ENCODE results near the gene KCNT2. TPM values are rescaled to one million over a fixed set of nuclear protein-coding genes. Genes with fewer than 3 reads are reported as not detected.

The KCNT2 gene
- total RNA-seq, 1 donor from 2014 or later = 29.8 TPM

DNA sequence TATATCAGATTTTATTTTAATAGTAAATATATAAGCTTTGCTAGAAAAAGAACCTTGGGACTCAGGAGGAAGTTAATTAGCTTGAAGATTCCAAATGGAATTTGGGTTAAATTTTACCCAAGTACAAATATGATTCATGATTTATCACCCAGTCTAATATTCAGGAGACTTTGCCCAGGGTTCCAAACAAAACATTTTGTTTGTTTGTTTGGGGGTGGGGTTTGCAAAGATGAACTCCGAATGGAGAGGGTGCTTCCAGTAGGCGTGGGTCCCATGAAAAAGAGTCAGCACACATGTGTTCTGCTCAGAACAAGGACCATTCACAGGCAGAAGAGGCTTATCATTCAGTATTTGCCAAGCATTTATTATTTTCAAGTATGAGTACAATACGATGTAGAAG, 23.5 kb downstream of the KCNT2 start:
- Mint-ChIP-seq H3K27ac (no peak overlapping the region), H3K4me1 (no peaks in the 10 kb centered on the region), H3K27me3 (ENCODE audit: insufficient read depth, low read depth) (no peaks in the 10 kb centered on the region), H3K4me3 (no peak overlapping the region), H3K36me3 (peaks cover 7% of the 10 kb centered on the region), H3K9me3 (no peaks in the 10 kb centered on the region)
- no peaks in the 10 kb centered on the region for H3K27me3 ChIP-seq
- TF ChIP-seq EZH2phosphoT487 (IDR thresholded peaks at IDR 0.05) = no peak
- H3K4me1 ChIP-seq = no peaks in the 10 kb centered on the region
- H3K27ac ChIP-seq = no peak overlapping the region
- peaks cover 4% of the 10 kb centered on the region for H3K36me3 ChIP-seq
- H3K9me3 ChIP-seq (ENCODE audit: low read depth) = no peaks in the 10 kb centered on the region
- H3F3A ChIP-seq (ENCODE audit: low read depth) = no peaks in the 10 kb centered on the region
- H3K79me2 ChIP-seq (ENCODE audit: low read depth) = peaks cover 88% of the 10 kb centered on the region
- no peak overlapping the region for H3K9ac ChIP-seq
- no peaks in the 10 kb centered on the region for H4K20me1 ChIP-seq (ENCODE audit: low read depth)
- no peak overlapping the region for H3K4me3 ChIP-seq
- DNase-seq (ENCODE audit: low spot score) = no peak
- H3K4me2 ChIP-seq = no peak overlapping the region
- H2AFZ ChIP-seq (replicated peaks) = no peak overlapping the region

DNA sequence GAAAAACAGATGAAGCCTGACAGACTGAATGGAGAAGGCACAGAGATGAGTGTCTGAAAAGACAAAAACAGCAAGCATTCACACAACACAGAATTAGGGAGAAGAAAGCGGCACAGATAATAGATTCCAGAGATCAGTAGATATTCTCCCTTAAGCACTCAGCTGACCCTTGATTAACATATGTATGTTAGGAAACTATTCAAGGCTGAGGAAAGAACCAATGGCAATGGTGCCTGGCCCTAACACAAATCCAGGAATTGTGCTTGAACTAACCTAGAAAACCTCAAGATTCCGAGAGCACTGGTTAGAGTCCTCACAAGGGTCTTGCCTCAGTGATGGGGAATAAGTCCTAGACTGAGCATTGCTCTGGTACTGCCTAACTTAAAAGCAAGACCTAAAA, 30.9 kb downstream of the KCNT2 start:
- H4K20me1 ChIP-seq (ENCODE audit: low read depth) = peaks cover 23% of the 10 kb centered on the region
- Mint-ChIP-seq H3K9me3 (no peaks in the 10 kb centered on the region), H3K27me3 (ENCODE audit: insufficient read depth, low read depth) (no peaks in the 10 kb centered on the region), H3K4me1 (peaks cover 4% of the 10 kb centered on the region), H3K36me3 (peaks cover 12% of the 10 kb centered on the region), H3K27ac (no peak overlapping the region), H3K4me3 (no peak overlapping the region)
- H3K27me3 ChIP-seq = no peaks in the 10 kb centered on the region
- H3F3A ChIP-seq (ENCODE audit: low read depth) = no peaks in the 10 kb centered on the region
- H3K4me3 ChIP-seq = no peak overlapping the region
- peaks cover 91% of the 10 kb centered on the region for H3K79me2 ChIP-seq (ENCODE audit: low read depth)
- H3K9me3 ChIP-seq (ENCODE audit: low read depth) = no peaks in the 10 kb centered on the region
- no peak overlapping the region for H2AFZ ChIP-seq (replicated peaks)
- peak overlapping the region; percentile 2 for H3K4me2 ChIP-seq
- H3K36me3 ChIP-seq = no peaks in the 10 kb centered on the region
- DNase-seq (ENCODE audit: low spot score) = peak; percentile 14
- TF ChIP-seq, protein P1, sequence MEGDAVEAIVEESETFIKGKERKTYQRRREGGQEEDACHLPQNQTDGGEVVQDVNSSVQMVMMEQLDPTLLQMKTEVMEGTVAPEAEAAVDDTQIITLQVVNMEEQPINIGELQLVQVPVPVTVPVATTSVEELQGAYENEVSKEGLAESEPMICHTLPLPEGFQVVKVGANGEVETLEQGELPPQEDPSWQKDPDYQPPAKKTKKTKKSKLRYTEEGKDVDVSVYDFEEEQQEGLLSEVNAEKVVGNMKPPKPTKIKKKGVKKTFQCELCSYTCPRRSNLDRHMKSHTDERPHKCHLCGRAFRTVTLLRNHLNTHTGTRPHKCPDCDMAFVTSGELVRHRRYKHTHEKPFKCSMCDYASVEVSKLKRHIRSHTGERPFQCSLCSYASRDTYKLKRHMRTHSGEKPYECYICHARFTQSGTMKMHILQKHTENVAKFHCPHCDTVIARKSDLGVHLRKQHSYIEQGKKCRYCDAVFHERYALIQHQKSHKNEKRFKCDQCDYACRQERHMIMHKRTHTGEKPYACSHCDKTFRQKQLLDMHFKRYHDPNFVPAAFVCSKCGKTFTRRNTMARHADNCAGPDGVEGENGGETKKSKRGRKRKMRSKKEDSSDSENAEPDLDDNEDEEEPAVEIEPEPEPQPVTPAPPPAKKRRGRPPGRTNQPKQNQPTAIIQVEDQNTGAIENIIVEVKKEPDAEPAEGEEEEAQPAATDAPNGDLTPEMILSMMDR (IDR thresholded peaks at IDR 0.05) = no peak
- TF ChIP-seq EZH2 (IDR thresholded peaks at IDR 0.05) = no peak
- TF ChIP-seq EZH2phosphoT487 (IDR thresholded peaks at IDR 0.05) = no peak
- H3K4me1 ChIP-seq = peaks cover 20% of the 10 kb centered on the region
- peak overlapping the region; percentile 70 for H3K27ac ChIP-seq
- H3K9ac ChIP-seq = no peak overlapping the region

DNA sequence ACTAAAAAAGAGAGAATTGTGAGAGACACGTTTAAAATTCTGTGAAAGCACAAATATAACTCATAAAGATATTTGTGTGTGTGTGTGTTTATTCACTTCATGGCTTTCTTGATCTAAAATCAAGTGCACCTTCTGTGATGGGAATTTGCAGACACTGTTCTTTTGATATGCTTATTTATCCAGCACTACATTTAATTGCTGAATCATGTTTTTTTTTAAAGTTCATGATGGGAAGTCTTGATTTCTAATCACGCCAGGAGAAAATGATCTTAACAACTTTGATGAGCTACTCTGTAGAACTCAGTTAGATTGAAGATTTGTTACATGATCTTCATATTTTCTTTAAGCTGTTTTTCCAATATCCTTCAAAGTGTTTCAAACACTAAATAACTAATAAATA, 35.0 kb downstream of the KCNT2 start:
- H2AFZ ChIP-seq (replicated peaks) = no peak overlapping the region
- no peak for DNase-seq (ENCODE audit: low spot score)
- H3K9me3 ChIP-seq (ENCODE audit: low read depth) = no peaks in the 10 kb centered on the region
- no peak overlapping the region for H3K4me3 ChIP-seq
- no peaks in the 10 kb centered on the region for H3K36me3 ChIP-seq
- H3K79me2 ChIP-seq (ENCODE audit: low read depth) = peaks cover 91% of the 10 kb centered on the region
- H3K4me1 ChIP-seq = peaks cover 13% of the 10 kb centered on the region
- Mint-ChIP-seq H3K9me3 (peaks cover 3% of the 10 kb centered on the region), H3K4me3 (no peak overlapping the region), H3K36me3 (peaks cover 8% of the 10 kb centered on the region), H3K27ac (no peak overlapping the region), H3K4me1 (peaks cover 2% of the 10 kb centered on the region), H3K27me3 (ENCODE audit: insufficient read depth, low read depth) (no peaks in the 10 kb centered on the region)
- no peak overlapping the region for H3K9ac ChIP-seq
- H3K27ac ChIP-seq = no peak overlapping the region
- H4K20me1 ChIP-seq (ENCODE audit: low read depth) = peaks cover 19% of the 10 kb centered on the region
- H3K4me2 ChIP-seq = no peak overlapping the region
- TF ChIP-seq EZH2phosphoT487 (IDR thresholded peaks at IDR 0.05) = no peak
- no peak for TF ChIP-seq EZH2 (IDR thresholded peaks at IDR 0.05)
- TF ChIP-seq, protein P1 (IDR thresholded peaks at IDR 0.05) = no peak
- no peaks in the 10 kb centered on the region for H3K27me3 ChIP-seq
- no peaks in the 10 kb centered on the region for H3F3A ChIP-seq (ENCODE audit: low read depth)

DNA sequence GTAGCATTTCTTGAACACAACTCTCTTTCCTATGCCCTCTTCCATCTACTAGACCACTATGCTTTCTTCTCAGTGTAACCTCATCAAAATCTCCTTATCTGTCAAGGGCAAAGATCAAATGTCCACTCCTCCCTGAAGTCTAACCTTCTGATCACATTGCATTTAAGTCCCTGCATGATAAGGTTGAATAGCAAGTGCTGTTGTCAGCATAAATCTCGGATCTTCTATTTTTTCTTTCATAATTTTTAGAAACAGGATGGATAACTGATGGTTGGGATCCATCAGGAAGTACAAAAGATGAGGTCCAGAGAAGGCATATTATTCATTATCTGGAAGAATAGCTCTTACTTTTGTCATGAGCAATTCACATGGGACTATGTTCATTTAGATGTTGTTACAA, 41.0 kb downstream of the KCNT2 start:
- peaks cover 11% of the 10 kb centered on the region for H3K36me3 ChIP-seq
- peaks cover 20% of the 10 kb centered on the region for H3K9me3 ChIP-seq (ENCODE audit: low read depth)
- no peaks in the 10 kb centered on the region for H3K27me3 ChIP-seq
- no peak overlapping the region for H2AFZ ChIP-seq (replicated peaks)
- H3K4me1 ChIP-seq = no peaks in the 10 kb centered on the region
- Mint-ChIP-seq H3K27me3 (ENCODE audit: insufficient read depth, low read depth) (no peaks in the 10 kb centered on the region), H3K9me3 (peaks cover 31% of the 10 kb centered on the region), H3K36me3 (peaks cover 31% of the 10 kb centered on the region), H3K4me1 (no peaks in the 10 kb centered on the region), H3K27ac (no peak overlapping the region), H3K4me3 (no peak overlapping the region)
- no peaks in the 10 kb centered on the region for H4K20me1 ChIP-seq (ENCODE audit: low read depth)
- peaks cover 93% of the 10 kb centered on the region for H3K79me2 ChIP-seq (ENCODE audit: low read depth)
- H3K4me2 ChIP-seq = no peak overlapping the region
- no peaks in the 10 kb centered on the region for H3F3A ChIP-seq (ENCODE audit: low read depth)
- H3K4me3 ChIP-seq = no peak overlapping the region
- no peak overlapping the region for H3K27ac ChIP-seq
- no peak for DNase-seq (ENCODE audit: low spot score)
- TF ChIP-seq EZH2phosphoT487 (IDR thresholded peaks at IDR 0.05) (no peak), EZH2 (IDR thresholded peaks at IDR 0.05) (no peak)
- TF ChIP-seq, protein P1 (IDR thresholded peaks at IDR 0.05) = no peak
- H3K9ac ChIP-seq = no peak overlapping the region

Measured in neural progenitor cell (in vitro differentiated cells).